WTC11 (cell line): ENCODE measurements around the gene ZBTB16. TPM values are rescaled to one million over a fixed set of nuclear protein-coding genes. Genes with fewer than 3 reads are reported as not detected.

Experiments
- ATAC-seq: fragments of 200-7000 bp; cut with Tn5 transposase; 2 replicates; pipeline ENCODE4 v1.10.0; 2021; ENCODE audit warnings: mild to moderate bottlenecking, moderate library complexity
- CTCF ChIA-PET: fragments of 300-600 bp; sonication (Branson Sonifier 250); formaldehyde crosslinking; loops from one replicate; lab custom pipeline; 2021; ENCODE audit warnings: antibody characterized with exemption; lab: Charles Lee
- POLR2A ChIA-PET: fragments of 350-600 bp; sonication (Branson Sonifier 250); formaldehyde crosslinking; loops from one replicate; lab custom pipeline; 2021; ENCODE audit warnings: antibody characterized with exemption; lab: Charles Lee
- DNase-seq: peaks from one replicate; pipeline ENCODE4 v3.0.0; 2021; ENCODE audit warnings: low spot score
- H3K27ac Mint-ChIP-seq: 2 replicates; pipeline ENCODE4 v1.8.0; 2021; ENCODE audit warnings: mixed read lengths
- H3K27me3 Mint-ChIP-seq: 2 replicates; pipeline ENCODE4 v1.8.0; 2021; ENCODE audit warnings: low read depth, mild to moderate bottlenecking, moderate library complexity, mixed read lengths
- H3K36me3 Mint-ChIP-seq: 2 replicates; pipeline ENCODE4 v1.8.0; 2021; ENCODE audit warnings: mixed read lengths
- H3K4me1 Mint-ChIP-seq: 2 replicates; pipeline ENCODE4 v1.8.0; 2022; ENCODE audit warnings: mixed read lengths
- H3K4me3 Mint-ChIP-seq: 2 replicates; pipeline ENCODE4 v1.8.0; 2021; ENCODE audit warnings: mild to moderate bottlenecking, moderate library complexity, mixed read lengths
- H3K9me3 Mint-ChIP-seq: 2 replicates; pipeline ENCODE4 v1.8.0; 2021; ENCODE audit warnings: mixed read lengths
- ATF1 ChIP-seq: sonication (generic); formaldehyde crosslinking; IDR thresholded peaks from 2 replicates; pipeline ENCODE4 v1.8.1; 2023; ENCODE audit warnings: mild to moderate bottlenecking, moderate library complexity, missing genetic modification reagents
- CREB1 ChIP-seq: sonication (generic); formaldehyde crosslinking; IDR thresholded peaks from 2 replicates; pipeline ENCODE4 v1.8.0; 2023; ENCODE audit warnings: mild to moderate bottlenecking, missing genetic modification reagents
- EMX1 ChIP-seq: fragments of 250-450 bp; sonication (Bioruptor Pico); IDR thresholded peaks from 2 replicates; pipeline ENCODE4 v1.8.0; 2021; ENCODE audit warnings: mild to moderate bottlenecking
- ESRRA ChIP-seq: sonication (generic); formaldehyde crosslinking; IDR thresholded peaks from 2 replicates; pipeline ENCODE4 v1.8.1; 2022; ENCODE audit warnings: mild to moderate bottlenecking, missing genetic modification reagents, borderline replicate concordance
- JAZF1 ChIP-seq: fragments of 250-450 bp; sonication (Bioruptor Pico); IDR thresholded peaks from 2 replicates; pipeline ENCODE4 v1.9.0; 2021; ENCODE audit warnings: moderate library complexity, mild to moderate bottlenecking, inconsistent platforms
- MYBL2 ChIP-seq: sonication (generic); formaldehyde crosslinking; IDR thresholded peaks from 2 replicates; pipeline ENCODE4 v1.8.1; 2023; ENCODE audit warnings: mild to moderate bottlenecking, moderate library complexity, missing genetic modification reagents
- NR2C2 ChIP-seq: sonication (generic); formaldehyde crosslinking; IDR thresholded peaks from 2 replicates; pipeline ENCODE4 v1.8.0; 2022; ENCODE audit warnings: mild to moderate bottlenecking, missing genetic modification reagents
- PRRX2 ChIP-seq: fragments of 250-450 bp; sonication (Bioruptor Pico); IDR thresholded peaks from 2 replicates; pipeline ENCODE4 v1.8.0; 2021; ENCODE audit warnings: mild to moderate bottlenecking
- RELA ChIP-seq: sonication (generic); formaldehyde crosslinking; IDR thresholded peaks from 2 replicates; pipeline ENCODE4 v1.8.1; 2022; ENCODE audit warnings: missing genetic modification reagents, mild to moderate bottlenecking, borderline replicate concordance
- TP53 ChIP-seq: sonication (generic); formaldehyde crosslinking; IDR thresholded peaks from 2 replicates; pipeline ENCODE4 v1.8.1; 2023; ENCODE audit warnings: mild to moderate bottlenecking, missing genetic modification reagents
- ZNF423 ChIP-seq: fragments of 250-450 bp; sonication (Bioruptor Pico); IDR thresholded peaks from 2 replicates; pipeline ENCODE4 v2.1.2; 2022; ENCODE audit warnings: mild to moderate bottlenecking, moderate library complexity
- ZNF671 ChIP-seq: fragments of 250-450 bp; sonication (Bioruptor Pico); IDR thresholded peaks from 2 replicates; pipeline ENCODE4 v1.8.0; 2021; ENCODE audit warnings: mild to moderate bottlenecking
- total RNA-seq: library from RNA; stranded (reverse); gene quantifications from 3 replicates; pipeline ENCODE4 v1.2.3, GENCODE V29; 2021
- TF ChIP-seq, protein P1 (sequence below): sonication (generic); formaldehyde crosslinking; IDR thresholded peaks from 2 replicates; pipeline ENCODE4 v1.8.0; 2023; ENCODE audit warnings: missing genetic modification reagents, mild to moderate bottlenecking, borderline replicate concordance
- TF ChIP-seq, protein P2 (sequence below): sonication (generic); formaldehyde crosslinking; IDR thresholded peaks from 2 replicates; pipeline ENCODE4 v1.8.0; 2022; ENCODE audit warnings: missing genetic modification reagents
- TF ChIP-seq, protein P3 (sequence below): sonication (generic); formaldehyde crosslinking; IDR thresholded peaks from 2 replicates; pipeline ENCODE4 v1.8.0; 2022; ENCODE audit warnings: mild to moderate bottlenecking, missing genetic modification reagents
- TF ChIP-seq, protein P4 (sequence below): sonication (generic); formaldehyde crosslinking; conservative IDR thresholded peaks from 2 replicates; pipeline ENCODE4 v1.8.1; 2022; ENCODE audit warnings: mild to moderate bottlenecking, missing genetic modification reagents

Gene ZBTB16
- total RNA-seq, 1 experiment from 2014 or later = 0.57 TPM

DNA sequence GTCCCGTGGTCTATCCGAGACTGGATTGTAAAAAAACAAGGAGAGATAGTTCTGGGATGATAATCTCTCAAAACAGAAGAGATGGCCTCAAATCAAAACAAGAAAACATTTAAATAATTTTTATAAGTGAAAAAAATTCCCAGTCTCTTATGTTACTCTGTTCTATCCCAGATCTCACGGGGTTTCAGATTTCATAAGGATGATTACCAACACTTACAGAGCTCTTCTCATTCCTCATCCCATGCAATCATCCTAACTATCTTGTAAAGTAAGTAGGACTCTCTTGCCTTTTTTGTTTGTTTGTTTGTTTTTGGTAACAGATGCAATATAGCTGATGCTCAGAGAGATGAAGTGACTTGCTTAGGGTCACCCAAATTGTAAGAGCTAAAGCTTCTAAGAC lies 20.0 kb upstream of the ZBTB16 start (continued):
- TF ChIP-seq, protein P1, sequence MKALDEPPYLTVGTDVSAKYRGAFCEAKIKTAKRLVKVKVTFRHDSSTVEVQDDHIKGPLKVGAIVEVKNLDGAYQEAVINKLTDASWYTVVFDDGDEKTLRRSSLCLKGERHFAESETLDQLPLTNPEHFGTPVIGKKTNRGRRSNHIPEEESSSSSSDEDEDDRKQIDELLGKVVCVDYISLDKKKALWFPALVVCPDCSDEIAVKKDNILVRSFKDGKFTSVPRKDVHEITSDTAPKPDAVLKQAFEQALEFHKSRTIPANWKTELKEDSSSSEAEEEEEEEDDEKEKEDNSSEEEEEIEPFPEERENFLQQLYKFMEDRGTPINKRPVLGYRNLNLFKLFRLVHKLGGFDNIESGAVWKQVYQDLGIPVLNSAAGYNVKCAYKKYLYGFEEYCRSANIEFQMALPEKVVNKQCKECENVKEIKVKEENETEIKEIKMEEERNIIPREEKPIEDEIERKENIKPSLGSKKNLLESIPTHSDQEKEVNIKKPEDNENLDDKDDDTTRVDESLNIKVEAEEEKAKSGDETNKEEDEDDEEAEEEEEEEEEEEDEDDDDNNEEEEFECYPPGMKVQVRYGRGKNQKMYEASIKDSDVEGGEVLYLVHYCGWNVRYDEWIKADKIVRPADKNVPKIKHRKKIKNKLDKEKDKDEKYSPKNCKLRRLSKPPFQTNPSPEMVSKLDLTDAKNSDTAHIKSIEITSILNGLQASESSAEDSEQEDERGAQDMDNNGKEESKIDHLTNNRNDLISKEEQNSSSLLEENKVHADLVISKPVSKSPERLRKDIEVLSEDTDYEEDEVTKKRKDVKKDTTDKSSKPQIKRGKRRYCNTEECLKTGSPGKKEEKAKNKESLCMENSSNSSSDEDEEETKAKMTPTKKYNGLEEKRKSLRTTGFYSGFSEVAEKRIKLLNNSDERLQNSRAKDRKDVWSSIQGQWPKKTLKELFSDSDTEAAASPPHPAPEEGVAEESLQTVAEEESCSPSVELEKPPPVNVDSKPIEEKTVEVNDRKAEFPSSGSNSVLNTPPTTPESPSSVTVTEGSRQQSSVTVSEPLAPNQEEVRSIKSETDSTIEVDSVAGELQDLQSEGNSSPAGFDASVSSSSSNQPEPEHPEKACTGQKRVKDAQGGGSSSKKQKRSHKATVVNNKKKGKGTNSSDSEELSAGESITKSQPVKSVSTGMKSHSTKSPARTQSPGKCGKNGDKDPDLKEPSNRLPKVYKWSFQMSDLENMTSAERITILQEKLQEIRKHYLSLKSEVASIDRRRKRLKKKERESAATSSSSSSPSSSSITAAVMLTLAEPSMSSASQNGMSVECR = no peak
- no peak for TF ChIP-seq ZNF423 (CRISPR knock-in tag)
- no peak for TF ChIP-seq MYBL2 (CRISPR knock-in tag)
- TF ChIP-seq, protein P2, sequence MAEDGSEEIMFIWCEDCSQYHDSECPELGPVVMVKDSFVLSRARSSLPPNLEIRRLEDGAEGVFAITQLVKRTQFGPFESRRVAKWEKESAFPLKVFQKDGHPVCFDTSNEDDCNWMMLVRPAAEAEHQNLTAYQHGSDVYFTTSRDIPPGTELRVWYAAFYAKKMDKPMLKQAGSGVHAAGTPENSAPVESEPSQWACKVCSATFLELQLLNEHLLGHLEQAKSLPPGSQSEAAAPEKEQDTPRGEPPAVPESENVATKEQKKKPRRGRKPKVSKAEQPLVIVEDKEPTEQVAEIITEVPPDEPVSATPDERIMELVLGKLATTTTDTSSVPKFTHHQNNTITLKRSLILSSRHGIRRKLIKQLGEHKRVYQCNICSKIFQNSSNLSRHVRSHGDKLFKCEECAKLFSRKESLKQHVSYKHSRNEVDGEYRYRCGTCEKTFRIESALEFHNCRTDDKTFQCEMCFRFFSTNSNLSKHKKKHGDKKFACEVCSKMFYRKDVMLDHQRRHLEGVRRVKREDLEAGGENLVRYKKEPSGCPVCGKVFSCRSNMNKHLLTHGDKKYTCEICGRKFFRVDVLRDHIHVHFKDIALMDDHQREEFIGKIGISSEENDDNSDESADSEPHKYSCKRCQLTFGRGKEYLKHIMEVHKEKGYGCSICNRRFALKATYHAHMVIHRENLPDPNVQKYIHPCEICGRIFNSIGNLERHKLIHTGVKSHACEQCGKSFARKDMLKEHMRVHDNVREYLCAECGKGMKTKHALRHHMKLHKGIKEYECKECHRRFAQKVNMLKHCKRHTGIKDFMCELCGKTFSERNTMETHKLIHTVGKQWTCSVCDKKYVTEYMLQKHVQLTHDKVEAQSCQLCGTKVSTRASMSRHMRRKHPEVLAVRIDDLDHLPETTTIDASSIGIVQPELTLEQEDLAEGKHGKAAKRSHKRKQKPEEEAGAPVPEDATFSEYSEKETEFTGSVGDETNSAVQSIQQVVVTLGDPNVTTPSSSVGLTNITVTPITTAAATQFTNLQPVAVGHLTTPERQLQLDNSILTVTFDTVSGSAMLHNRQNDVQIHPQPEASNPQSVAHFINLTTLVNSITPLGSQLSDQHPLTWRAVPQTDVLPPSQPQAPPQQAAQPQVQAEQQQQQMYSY = no peak
- no peak for TF ChIP-seq TP53 (CRISPR knock-in tag)
- no peak for TF ChIP-seq ESRRA (CRISPR knock-in tag)
- no peak for TF ChIP-seq PRRX2 (CRISPR knock-in tag)

DNA sequence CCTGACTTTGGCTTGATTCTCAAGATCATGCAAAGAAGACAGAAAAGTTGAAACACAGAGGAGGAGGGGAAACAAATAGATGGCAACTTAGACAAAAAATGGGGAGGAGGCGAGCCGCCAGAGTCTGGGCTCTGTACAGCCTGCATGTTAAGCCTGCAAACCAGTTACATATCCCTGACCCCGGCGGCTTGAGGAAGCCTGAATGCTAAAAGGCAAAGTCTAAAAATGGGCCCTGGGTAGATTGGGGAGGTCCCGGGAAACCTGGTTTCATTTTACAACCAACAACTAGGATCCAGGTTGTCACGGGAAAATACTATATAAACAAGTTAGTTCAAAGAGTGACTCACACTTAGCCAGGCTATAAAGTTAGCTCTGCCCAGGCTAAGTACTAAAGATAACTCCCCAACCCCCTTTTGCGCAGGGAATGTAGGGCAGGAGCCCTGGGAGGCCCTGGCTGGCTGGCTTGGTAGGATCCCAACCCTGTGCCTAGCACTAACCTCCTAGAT lies 18.8 kb upstream of the ZBTB16 start:
- ATAC-seq = no peak
- TF ChIP-seq, protein P3, sequence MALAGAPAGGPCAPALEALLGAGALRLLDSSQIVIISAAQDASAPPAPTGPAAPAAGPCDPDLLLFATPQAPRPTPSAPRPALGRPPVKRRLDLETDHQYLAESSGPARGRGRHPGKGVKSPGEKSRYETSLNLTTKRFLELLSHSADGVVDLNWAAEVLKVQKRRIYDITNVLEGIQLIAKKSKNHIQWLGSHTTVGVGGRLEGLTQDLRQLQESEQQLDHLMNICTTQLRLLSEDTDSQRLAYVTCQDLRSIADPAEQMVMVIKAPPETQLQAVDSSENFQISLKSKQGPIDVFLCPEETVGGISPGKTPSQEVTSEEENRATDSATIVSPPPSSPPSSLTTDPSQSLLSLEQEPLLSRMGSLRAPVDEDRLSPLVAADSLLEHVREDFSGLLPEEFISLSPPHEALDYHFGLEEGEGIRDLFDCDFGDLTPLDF (CRISPR knock-in tag) = no peak
- TF ChIP-seq ATF1 = no peak
- no peak for TF ChIP-seq RELA (CRISPR knock-in tag)
- TF ChIP-seq ZNF671 (CRISPR knock-in tag) = no peak
- no peak for TF ChIP-seq MYBL2 (CRISPR knock-in tag)
- TF ChIP-seq, protein P4, sequence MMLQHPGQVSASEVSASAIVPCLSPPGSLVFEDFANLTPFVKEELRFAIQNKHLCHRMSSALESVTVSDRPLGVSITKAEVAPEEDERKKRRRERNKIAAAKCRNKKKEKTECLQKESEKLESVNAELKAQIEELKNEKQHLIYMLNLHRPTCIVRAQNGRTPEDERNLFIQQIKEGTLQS = no peak
- TF ChIP-seq EMX1 = no peak
- POLR2A ChIA-PET = no interaction called here

DNA sequence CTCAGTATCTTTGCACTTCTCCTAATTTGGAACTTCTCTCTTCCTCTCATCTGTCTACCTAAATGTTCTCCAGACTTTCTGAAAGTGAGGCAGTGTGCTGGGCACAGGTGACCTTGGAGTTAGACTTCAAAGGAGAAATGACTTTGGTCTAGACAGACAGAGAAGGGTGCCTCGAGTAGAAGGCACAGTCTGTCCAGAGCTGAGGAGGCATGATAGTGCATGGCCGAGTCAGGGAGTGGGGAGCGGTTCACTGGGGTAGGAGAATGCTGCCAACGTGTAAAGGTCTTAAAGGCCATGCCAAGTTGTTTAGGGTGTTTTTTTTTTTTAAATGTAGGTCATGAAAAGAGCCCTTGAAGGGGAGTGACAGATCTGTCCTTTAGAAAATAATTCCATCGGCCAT lies 17.3 kb upstream of the ZBTB16 start:
- POLR2A ChIA-PET = interaction anchor here (0.7 kb wide), 1 partner anchor 413 kb away, joined by 10 read pairs; no protein-coding TSS in a partner anchor
- ATAC-seq (no peak), DNase-seq (no peak)
- no peaks in the 10 kb centered on the region for H3K9me3 Mint-ChIP-seq
- TF ChIP-seq NR2C2 = no peak
- no peak for TF ChIP-seq JAZF1
- no peak for TF ChIP-seq CREB1
- CTCF ChIA-PET = interaction anchor here (0.6 to 1.1 kb wide), 2 partner anchors 15 to 139 kb away, joined by 3 read pairs; no protein-coding TSS in a partner anchor
- H3K27ac Mint-ChIP-seq = no peak overlapping the region
- H3K27me3 Mint-ChIP-seq = no peaks in the 10 kb centered on the region; the same call in 1 of the 2 replicates
- H3K4me3 Mint-ChIP-seq = no peak overlapping the region
- H3K4me1 Mint-ChIP-seq = peaks cover 5% of the 10 kb centered on the region; the same call in 1 of the 2 replicates
- no peaks in the 10 kb centered on the region for H3K36me3 Mint-ChIP-seq

More for the DNA sequence above, 18.8 kb upstream of the ZBTB16 start:
- H3K4me1 Mint-ChIP-seq = peaks cover 5% of the 10 kb centered on the region; the same call in 1 of the 2 replicates
- DNase-seq = no peak
- no peaks in the 10 kb centered on the region for H3K9me3 Mint-ChIP-seq
- H3K36me3 Mint-ChIP-seq = no peaks in the 10 kb centered on the region
- no peak overlapping the region for H3K27ac Mint-ChIP-seq
- H3K27me3 Mint-ChIP-seq = no peaks in the 10 kb centered on the region; the same call in 1 of the 2 replicates
- CTCF ChIA-PET = no interaction called here
- no peak overlapping the region for H3K4me3 Mint-ChIP-seq
